DOHH2 (cell line): ENCODE measurements around the gene ZMIZ1.

Experiments
- H3F3A ChIP-seq: fragments of 200-600 bp; sonication (generic), shearing (Covaris generic); 2 replicates; pipeline ENCODE4 v1.6.0; 2016; ENCODE audit warnings: antibody characterized with exemption, mild to moderate bottlenecking; ENCODE audit not compliant: control insufficient read depth, insufficient read depth
- H3K27ac ChIP-seq: fragments of 200-600 bp; sonication (generic); 2 replicates; pipeline ENCODE4 v1.5.1; 2014; ENCODE audit warnings: low read depth, mild to moderate bottlenecking, low read length, moderate library complexity
- H3K27me3 ChIP-seq: fragments of 200-600 bp; sonication (generic); 2 replicates; pipeline ENCODE4 v1.6.1; 2014; ENCODE audit warnings: mild to moderate bottlenecking, low read length, mixed read lengths; ENCODE audit not compliant: control insufficient read depth
- H3K36me3 ChIP-seq: fragments of 200-600 bp; sonication (generic); 2 replicates; pipeline ENCODE4 v1.6.1; 2014; ENCODE audit warnings: mild to moderate bottlenecking, low read length, moderate library complexity, mixed read lengths; ENCODE audit not compliant: control insufficient read depth
- H3K4me1 ChIP-seq: fragments of 200-600 bp; sonication (generic); 2 replicates; pipeline ENCODE4 v1.6.1; 2014; ENCODE audit warnings: mild to moderate bottlenecking, low read length, mixed read lengths; ENCODE audit not compliant: control insufficient read depth
- H3K4me2 ChIP-seq: fragments of 200-600 bp; sonication (generic); 2 replicates; pipeline ENCODE4 v1.6.0; 2014; ENCODE audit warnings: mild to moderate bottlenecking, low read length, moderate library complexity
- H3K4me3 ChIP-seq: fragments of 200-600 bp; sonication (generic); 2 replicates; pipeline ENCODE4 v1.5.1; 2014; ENCODE audit warnings: mild to moderate bottlenecking, low read length, mixed read lengths
- H3K79me2 ChIP-seq: fragments of 200-600 bp; sonication (generic); 2 replicates; pipeline ENCODE4 v1.6.1; 2014; ENCODE audit warnings: mild to moderate bottlenecking, low read length, mixed read lengths; ENCODE audit not compliant: control insufficient read depth
- H3K9me2 ChIP-seq: fragments of 200-600 bp; sonication (generic); replicated peaks from 2 replicates; pipeline ENCODE4 v1.6.1; 2014; ENCODE audit warnings: mild to moderate bottlenecking, low read length, mixed read lengths; ENCODE audit not compliant: control insufficient read depth
- H3K9me3 ChIP-seq: fragments of 200-600 bp; sonication (generic); 2 replicates; pipeline ENCODE4 v1.6.1; 2014; ENCODE audit warnings: antibody characterized with exemption, low read length, mixed read lengths; ENCODE audit not compliant: control insufficient read depth, insufficient read depth
- H4K20me1 ChIP-seq: fragments of 200-600 bp; sonication (generic); 2 replicates; pipeline ENCODE4 v1.6.0; 2014; ENCODE audit warnings: low read depth, mild to moderate bottlenecking, antibody characterized with exemption, low read length, moderate library complexity; ENCODE audit not compliant: control insufficient read depth, insufficient read depth
- CTCF ChIP-seq: fragments of 200-600 bp; sonication (generic); IDR thresholded peaks from one replicate; pipeline ENCODE4 v1.5.1; 2014; ENCODE audit warnings: antibody characterized with exemption, mild to moderate bottlenecking, low read depth, low read length; ENCODE audit not compliant: poor library complexity, severe bottlenecking
- EZH2phosphoT487 ChIP-seq: fragments of 200-600 bp; sonication (generic); IDR thresholded peaks from 2 replicates; pipeline ENCODE4 v1.6.1; 2017; ENCODE audit warnings: borderline replicate concordance, mild to moderate bottlenecking, antibody characterized with exemption, low read length, moderate library complexity, mixed read lengths

The ZMIZ1 gene

GRCh38 chr10:79161557-79161956, 92.8 kb downstream of the ZMIZ1 start:
- Histone ChIP-seq H3F3A (no peaks in the 10 kb centered on the region), H3K27me3 (no peaks in the 10 kb centered on the region), H3K4me2 (no peak overlapping the region), H4K20me1 (no peaks in the 10 kb centered on the region), H3K4me1 (no peaks in the 10 kb centered on the region), H3K27ac (no peak overlapping the region), H3K9me2 (no peaks in the 10 kb centered on the region), H3K36me3 (no peaks in the 10 kb centered on the region), H3K9me3 (no peaks in the 10 kb centered on the region), H3K79me2 (no peaks in the 10 kb centered on the region), H3K4me3 (no peak overlapping the region)
- no peak for TF ChIP-seq CTCF
- TF ChIP-seq EZH2phosphoT487 = no peak

- TF ChIP-seq CTCF (no peak), EZH2phosphoT487 (no peak)
- H3K4me1 ChIP-seq = no peaks in the 10 kb centered on the region
- no peaks in the 10 kb centered on the region for H3K27me3 ChIP-seq
- no peaks in the 10 kb centered on the region for H3F3A ChIP-seq
- H3K9me3 ChIP-seq = no peaks in the 10 kb centered on the region
- H3K4me2 ChIP-seq = no peak overlapping the region
- no peaks in the 10 kb centered on the region for H3K79me2 ChIP-seq
- no peak overlapping the region for H3K27ac ChIP-seq
- no peaks in the 10 kb centered on the region for H3K9me2 ChIP-seq
- H3K4me3 ChIP-seq = no peak overlapping the region
- H3K36me3 ChIP-seq = no peaks in the 10 kb centered on the region
- no peaks in the 10 kb centered on the region for H4K20me1 ChIP-seq
Measured at GRCh38 chr10:79162022-79162421, 93.3 kb downstream of the ZMIZ1 start.

GRCh38 chr10:79162861-79163665, 94.3 kb downstream of the ZMIZ1 start:
- Histone ChIP-seq H4K20me1 (no peaks in the 10 kb centered on the region), H3K4me1 (no peaks in the 10 kb centered on the region), H3K4me2 (no peak overlapping the region), H3F3A (no peaks in the 10 kb centered on the region), H3K9me2 (no peaks in the 10 kb centered on the region), H3K27ac (no peak overlapping the region), H3K4me3 (no peak overlapping the region), H3K9me3 (no peaks in the 10 kb centered on the region), H3K27me3 (peaks cover 2% of the 10 kb centered on the region; the same call in 1 of the 2 replicates), H3K79me2 (no peaks in the 10 kb centered on the region), H3K36me3 (no peaks in the 10 kb centered on the region)
- TF ChIP-seq EZH2phosphoT487 = no peak
- TF ChIP-seq CTCF = no peak
